GM21360 (cell line): ENCODE measurements around the gene CLIC1.

Experiments
- ATAC-seq: cut with Tn5 transposase; IDR thresholded peaks from one replicate; pipeline ENCODE4 v1.9.1; 2021; ENCODE audit warnings: mild to moderate bottlenecking, moderate library complexity; ENCODE audit not compliant: unreplicated experiment

The CLIC1 gene

DNA sequence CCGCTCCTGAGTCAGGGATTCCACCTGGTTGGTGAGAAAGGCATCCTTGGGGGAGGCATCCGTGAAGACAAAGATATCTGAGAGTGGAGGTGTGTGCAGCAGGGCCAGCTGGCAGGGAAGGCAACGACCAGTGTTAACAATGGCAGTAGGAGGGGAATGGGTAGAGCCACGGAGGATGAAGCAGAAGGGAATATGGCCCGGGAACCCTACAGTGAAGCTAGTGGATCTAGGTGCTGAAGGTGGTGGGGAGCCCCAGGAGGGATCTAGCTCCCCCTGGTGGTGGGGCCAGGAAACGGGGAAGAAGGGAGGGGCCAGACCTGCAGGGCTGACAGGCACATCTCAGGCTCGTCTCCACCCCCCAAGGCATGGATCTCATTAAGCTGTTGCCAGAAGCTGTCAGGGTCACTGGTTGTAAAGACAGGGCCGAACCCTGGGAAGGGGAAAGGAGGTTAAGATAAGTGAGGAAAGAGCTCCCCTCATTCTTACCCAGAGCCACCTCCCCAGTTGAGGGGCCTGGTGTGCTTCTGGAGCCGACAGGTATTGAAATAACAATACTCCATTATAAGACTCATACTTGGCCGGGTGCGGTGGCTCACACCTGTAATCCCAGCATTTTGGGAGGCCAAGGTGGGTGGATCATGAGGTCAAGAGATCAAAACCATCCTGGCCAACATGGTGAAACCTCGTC lies 33.5 kb upstream of the CLIC1 start:
- no peak for ATAC-seq

GRCh38 chr6:31768363-31769257 lies 32.3 kb upstream of the CLIC1 start:
- no peak for ATAC-seq

- ATAC-seq: no peak
Observed at GRCh38 chr6:31767096-31767645, 30.8 kb upstream of the CLIC1 start.

DNA sequence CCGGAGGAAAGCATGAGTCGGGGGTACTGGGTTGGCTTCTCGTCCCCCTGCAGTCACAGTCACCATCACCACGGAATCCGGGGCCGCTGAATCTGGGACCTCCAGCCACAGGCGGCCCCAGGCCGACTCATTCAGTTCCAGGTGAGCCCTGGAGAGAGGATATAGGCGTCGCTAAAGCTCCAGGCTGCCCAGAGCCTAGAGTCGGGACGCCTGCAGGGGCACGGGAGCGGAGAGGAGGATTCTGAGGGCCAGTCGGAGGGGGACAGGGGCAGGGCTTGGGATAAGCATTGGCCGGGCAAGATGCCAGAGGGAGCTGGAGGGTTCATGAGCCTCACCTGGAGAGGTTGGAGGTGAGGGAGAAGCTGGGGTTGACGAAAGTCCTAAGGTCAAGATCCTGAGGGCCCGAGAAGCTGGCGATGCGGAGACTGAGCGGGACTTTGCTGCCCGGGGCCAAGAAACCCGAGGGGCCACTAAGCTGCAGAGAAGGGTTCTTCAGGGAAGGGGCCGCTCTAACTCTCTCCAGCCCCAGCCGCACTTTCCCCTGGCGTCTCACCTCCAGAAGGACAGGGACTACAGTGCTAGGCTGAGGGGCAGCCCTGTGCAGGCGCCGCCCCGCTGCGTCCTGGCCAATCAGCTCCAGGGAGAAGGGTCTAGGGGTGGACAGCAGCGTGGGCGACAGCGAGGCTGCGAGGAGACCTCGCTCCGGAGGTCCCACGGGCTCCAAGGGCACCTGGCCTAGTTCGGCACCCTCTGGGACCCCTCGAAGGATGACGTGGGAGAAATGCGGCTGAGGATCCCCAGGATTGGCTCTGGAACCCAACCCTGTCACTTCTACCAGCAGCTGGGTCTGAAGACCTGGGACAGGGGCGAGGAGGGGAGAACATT lies 29.8 kb upstream of the CLIC1 start:
- ATAC-seq: no peak

GRCh38 chr6:31765559-31765909 lies 29.2 kb upstream of the CLIC1 start:
- ATAC-seq: no peak

DNA sequence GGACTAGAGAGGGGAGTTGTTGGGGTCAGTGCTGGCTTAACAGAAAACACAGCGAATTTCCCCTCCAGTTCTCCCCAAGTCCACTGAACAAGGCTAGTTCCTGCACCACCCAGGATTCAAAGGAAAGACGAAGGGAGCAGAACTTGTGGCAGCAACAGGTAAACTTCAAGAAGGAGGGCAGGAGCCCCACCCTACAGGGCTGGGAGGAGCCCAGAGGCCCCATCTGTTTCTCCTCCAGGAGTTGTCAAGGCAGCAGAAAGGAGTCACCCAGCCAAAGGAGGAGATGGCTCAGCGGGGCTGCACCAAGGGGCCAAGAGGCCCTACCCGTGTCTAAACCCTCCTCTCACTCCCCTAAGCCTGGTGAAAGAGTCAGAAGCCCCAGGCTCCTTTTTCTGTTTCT lies 27.9 kb upstream of the CLIC1 start:
- ATAC-seq: no peak

DNA sequence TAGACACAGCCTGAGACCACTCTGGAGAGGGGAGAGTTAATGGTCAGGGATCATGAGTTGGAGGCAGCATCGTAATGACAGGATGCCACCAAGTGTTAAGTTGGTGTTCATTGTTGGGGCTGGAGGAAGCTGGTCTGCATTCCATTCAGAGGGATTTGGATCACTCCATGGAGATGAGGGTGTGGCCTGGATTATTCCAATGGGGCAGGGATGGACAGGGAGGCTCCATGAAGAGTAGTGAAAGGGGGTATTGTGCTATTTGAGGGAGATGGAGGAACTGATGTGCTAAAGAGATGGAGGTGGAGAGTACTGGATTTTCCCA lies 27.2 kb upstream of the CLIC1 start:
- no peak for ATAC-seq

- no peak for ATAC-seq
Observed at GRCh38 chr6:31762878-31763618, 26.7 kb upstream of the CLIC1 start.

- no peak for ATAC-seq
Observed at GRCh38 chr6:31762356-31762755, 26.0 kb upstream of the CLIC1 start, which contains the start of gene SAPCD1. Gene SAPCD1 (plus strand): TSS chr6:31762656. CDS start chr6:31763055, 399 bp downstream.

DNA sequence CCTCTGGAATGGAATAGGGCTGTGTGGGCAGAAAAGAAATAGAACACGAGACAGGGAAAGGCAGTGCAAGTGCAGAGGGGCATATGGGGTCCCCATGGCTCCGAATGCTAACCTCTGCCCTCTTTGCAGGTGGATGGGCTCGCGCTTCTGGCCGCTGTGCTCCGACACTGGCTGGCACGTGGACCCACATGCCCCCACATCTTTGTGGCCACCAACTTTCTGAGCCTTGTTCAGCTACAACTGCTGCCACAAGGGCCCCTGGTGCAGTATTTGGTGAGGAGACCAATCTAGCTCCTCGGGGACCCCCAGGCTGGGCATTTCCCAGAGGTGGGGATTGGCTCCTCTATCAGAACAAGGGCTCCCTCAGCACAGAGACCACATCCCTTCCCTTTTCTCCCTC lies 25.0 kb upstream of the CLIC1 start:
- ATAC-seq: no peak

DNA sequence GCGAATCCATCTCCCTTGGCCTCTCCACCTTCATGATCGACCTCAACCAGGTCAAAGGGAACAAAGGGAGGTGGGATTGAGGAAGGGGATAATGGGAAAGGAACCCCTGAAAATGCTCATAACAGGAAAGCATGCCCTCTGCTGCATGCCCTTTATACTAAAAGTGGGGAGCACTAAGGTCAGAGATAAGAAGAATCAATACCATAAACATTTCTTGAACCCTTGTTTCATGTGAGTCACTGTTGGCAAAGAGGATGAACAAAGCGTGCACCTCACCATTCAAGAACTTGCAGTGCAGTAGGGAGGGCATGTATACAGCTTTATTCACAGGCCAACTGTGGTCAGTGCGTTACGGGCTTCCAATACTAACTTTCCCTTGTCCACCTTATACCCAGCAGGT lies 24.5 kb upstream of the CLIC1 start:
- ATAC-seq: no peak

DNA sequence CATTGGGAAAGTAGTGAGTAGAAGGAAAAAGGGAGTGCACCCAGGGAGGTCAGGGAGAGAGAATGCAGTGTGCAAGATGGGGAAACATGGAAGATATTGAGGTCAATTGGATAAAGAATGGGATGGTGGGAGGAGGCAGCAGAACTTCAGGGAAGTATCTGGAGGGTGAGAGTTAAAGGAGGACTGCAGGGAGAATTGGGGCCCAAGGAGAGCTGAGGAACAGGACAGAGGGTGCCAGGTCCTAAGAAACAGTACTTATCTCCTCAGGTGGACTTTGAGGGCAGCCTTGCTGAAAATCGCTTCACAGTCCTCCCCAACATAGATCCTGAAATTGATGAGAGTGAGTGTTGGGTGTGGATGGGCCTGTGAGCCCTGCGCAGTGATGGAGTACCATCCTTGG lies 22.0 kb upstream of the CLIC1 start:
- no peak for ATAC-seq

- ATAC-seq: no peak
Observed at GRCh38 chr6:31752739-31753319, 16.5 kb upstream of the CLIC1 start.

GRCh38 chr6:31750411-31751022 lies 14.2 kb upstream of the CLIC1 start:
- no peak for ATAC-seq

DNA sequence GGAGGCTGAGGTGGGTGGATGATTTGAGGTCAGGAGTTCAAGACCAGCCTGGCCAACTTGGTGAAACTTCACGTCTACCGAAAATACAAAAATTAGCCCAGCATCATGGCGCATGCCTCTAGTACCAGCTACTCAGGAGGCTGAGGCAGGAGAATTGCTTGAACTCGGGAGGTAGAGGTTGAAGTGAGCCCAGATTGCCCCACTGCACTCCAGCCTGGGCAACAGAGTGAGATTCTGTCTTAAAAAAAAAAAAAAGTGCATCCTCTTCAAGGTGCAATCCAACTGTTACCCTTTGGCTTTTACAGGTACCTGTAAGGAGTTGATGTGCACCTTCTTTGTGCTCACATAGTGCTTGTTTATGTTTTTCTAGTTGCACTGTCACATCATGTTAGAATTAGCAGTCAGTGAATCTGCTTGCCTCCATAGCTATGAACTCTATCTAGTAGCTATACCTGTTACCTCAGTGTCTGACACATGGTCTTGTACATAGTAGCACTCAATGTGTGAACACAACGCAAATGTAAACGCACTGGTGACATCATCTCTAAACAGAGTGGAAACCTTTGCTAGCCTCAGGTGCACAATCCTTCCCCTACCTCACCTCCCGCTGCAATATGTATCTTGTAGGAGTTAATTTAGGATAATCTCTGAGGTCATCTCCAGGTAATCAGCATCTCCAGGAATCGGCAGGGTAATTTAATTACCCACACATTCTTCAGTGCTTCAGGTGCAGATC lies 13.1 kb upstream of the CLIC1 start:
- ATAC-seq: no peak

- no peak for ATAC-seq
Observed at GRCh38 chr6:31744422-31744821, 8.1 kb upstream of the CLIC1 start.

GRCh38 chr6:31742894-31743293 lies 6.6 kb upstream of the CLIC1 start:
- ATAC-seq: no peak

DNA sequence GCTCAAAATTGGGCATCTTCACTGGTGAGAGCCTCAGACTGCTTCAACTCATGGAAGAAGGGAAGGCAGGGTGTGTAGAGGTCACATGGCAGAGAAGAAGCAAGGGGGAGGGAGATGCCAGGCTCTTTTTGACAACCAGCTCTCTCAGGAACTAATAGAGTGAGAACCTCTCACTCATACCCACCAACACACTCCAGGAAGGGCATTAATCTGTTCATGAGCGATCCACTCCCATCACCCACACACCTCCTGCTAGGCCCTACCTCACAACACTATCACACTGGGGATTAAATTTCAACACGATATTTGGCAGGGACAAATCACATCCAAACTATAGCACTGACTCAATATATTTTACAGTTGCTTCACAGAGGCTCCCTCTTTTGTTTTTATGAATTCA lies 5.5 kb upstream of the CLIC1 start:
- no peak for ATAC-seq
